ENCODE data around the gene GPC5. TPM values are rescaled to one million over a fixed set of nuclear protein-coding genes. Genes with fewer than 3 reads are reported as not detected.

GPC5 gene
- total and polyA plus RNA-seq, 9 donors: 0.10 to 1.5 (median 0.38) TPM

DNA sequence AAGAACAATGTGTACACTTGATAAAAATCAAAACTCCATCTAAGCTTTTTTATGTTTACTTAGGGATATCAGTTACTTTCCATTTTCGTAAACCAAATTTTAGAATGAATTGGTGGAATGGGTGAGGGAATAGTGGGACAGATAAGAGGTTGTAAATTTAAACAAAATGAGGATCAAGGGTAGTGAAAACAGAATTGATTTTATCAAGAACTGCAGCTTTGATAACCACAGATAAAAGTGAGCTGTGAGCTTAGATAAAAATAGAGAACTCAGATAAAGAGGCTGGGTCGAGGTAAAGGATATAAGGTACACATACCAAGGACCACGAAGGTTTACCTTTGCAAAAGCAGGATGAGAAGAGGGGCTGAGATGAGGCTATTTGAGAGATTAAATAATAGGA is 1015.0 kb downstream of the GPC5 start:
- no peaks in the 10 kb centered on the region for H3K4me1 ChIP-seq (ENCODE audit: insufficient read depth)
- no peaks in the 10 kb centered on the region for H3K9me3 ChIP-seq
- H3K4me3 ChIP-seq: no peak overlapping the region
- H3K36me3 ChIP-seq: no peaks in the 10 kb centered on the region
- no peak overlapping the region for H3K27ac ChIP-seq
- intact Hi-C loops (cut with DNase I): no loop called here
- TF ChIP-seq EP300 (IDR thresholded peaks at IDR 0.05): no peak
- TF ChIP-seq, protein P1, sequence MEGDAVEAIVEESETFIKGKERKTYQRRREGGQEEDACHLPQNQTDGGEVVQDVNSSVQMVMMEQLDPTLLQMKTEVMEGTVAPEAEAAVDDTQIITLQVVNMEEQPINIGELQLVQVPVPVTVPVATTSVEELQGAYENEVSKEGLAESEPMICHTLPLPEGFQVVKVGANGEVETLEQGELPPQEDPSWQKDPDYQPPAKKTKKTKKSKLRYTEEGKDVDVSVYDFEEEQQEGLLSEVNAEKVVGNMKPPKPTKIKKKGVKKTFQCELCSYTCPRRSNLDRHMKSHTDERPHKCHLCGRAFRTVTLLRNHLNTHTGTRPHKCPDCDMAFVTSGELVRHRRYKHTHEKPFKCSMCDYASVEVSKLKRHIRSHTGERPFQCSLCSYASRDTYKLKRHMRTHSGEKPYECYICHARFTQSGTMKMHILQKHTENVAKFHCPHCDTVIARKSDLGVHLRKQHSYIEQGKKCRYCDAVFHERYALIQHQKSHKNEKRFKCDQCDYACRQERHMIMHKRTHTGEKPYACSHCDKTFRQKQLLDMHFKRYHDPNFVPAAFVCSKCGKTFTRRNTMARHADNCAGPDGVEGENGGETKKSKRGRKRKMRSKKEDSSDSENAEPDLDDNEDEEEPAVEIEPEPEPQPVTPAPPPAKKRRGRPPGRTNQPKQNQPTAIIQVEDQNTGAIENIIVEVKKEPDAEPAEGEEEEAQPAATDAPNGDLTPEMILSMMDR (IDR thresholded peaks at IDR 0.05): no peak
- no peak for TF ChIP-seq POLR2A (IDR thresholded peaks at IDR 0.05)
- DNase-seq: no peak
- no peaks in the 10 kb centered on the region for H3K27me3 ChIP-seq
- 81 to 84% (median 82%) methylated on average over 3 of the region's 3 CpGs for WGBS, 3 donors

DNA sequence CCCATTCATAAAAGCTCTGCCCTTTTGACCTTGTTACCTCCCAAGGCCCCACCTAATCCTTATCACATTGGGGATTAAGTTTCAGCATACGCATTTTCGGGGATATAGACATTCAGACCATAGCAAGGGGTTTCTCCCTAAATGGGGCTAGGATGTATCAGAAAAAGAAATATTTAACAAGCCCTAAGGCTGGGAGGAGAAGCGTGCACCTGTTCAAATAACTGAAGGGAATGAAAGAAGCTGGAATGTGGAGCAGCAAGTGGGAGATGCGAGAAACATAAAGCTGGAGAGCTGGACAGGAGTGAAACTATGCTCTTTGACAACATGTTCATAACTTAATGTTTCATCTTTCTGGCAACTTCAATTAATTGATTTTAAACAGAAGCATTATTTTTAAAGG is 1016.4 kb downstream of the GPC5 start:
- TF ChIP-seq, protein P1 (IDR thresholded peaks at IDR 0.05): no peak
- TF ChIP-seq POLR2A (IDR thresholded peaks at IDR 0.05) (no peak), EP300 (IDR thresholded peaks at IDR 0.05) (no peak)
- no peak overlapping the region for H3K27ac ChIP-seq
- H3K4me3 ChIP-seq: no peak overlapping the region
- no peaks in the 10 kb centered on the region for H3K4me1 ChIP-seq (ENCODE audit: insufficient read depth)
- DNase-seq: no peak
- no peaks in the 10 kb centered on the region for H3K9me3 ChIP-seq
- H3K36me3 ChIP-seq: no peaks in the 10 kb centered on the region
- intact Hi-C loops (cut with DNase I): no loop called here
- WGBS, 3 donors: 92 to 96% (median 94%) methylated on average over 4 of the region's 4 CpGs
- no peaks in the 10 kb centered on the region for H3K27me3 ChIP-seq

DNA sequence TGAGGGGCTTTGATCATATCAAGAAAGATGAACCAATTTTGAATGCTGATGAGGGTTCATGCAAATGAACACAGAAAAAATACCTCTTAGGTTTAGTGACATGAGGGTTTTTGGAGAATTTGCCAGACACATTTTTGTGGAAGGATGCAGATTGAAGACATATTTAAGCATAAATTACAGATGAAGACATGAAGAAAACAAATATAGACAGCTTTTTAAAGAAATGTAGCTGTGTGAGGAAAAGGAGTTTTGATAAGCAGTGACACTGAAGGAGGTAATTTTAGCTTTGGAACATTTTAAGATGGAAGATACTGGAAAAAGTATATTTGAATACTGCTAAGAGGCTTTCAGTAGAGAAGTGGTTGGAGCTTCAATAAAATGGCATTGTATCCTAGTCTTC is 1017.4 kb downstream of the GPC5 start:
- no peaks in the 10 kb centered on the region for H3K36me3 ChIP-seq
- H3K4me1 ChIP-seq (ENCODE audit: insufficient read depth): no peaks in the 10 kb centered on the region
- DNase-seq: no peak
- H3K4me3 ChIP-seq: no peak overlapping the region
- H3K27ac ChIP-seq: no peak overlapping the region
- no peaks in the 10 kb centered on the region for H3K27me3 ChIP-seq
- no peaks in the 10 kb centered on the region for H3K9me3 ChIP-seq
- intact Hi-C loops (cut with DNase I): no loop called here
- TF ChIP-seq POLR2A (IDR thresholded peaks at IDR 0.05) (no peak), EP300 (IDR thresholded peaks at IDR 0.05) (no peak)
- TF ChIP-seq, protein P1 (IDR thresholded peaks at IDR 0.05): no peak

DNA sequence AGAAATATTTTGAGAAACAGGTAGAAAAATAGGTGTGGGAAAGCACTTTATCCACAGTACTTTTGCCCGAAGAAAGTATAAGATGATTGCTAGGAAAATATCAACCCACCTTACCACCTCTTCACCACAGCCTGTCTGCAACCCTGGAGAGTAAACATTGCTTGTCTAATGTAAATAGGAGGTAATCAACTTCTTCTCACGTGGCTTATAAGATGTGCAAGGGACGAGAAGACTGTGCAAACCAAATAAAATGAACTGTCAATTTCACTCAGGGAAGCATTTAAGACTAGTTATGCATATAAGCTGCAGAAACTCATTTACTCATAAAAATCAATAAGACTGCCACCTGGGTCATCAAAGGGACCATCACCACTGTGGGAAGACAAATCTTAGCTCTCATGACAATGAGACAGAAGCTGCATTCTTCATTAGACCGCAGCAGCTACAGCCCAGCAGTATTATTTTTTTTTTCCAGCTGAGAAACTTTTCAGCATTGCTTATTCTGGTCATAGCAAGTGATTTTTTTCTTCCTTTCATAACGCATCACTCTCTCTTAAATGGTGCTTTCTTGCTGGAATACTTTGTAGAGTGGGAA is 1020.5 kb downstream of the GPC5 start:
- Histone ChIP-seq H3K27me3 (no peaks in the 10 kb centered on the region), H3K4me3 (no peak overlapping the region), H3K27ac (no peak overlapping the region), H3K9me3 (no peaks in the 10 kb centered on the region), H3K36me3 (no peaks in the 10 kb centered on the region), H3K4me1 (ENCODE audit: insufficient read depth) (no peaks in the 10 kb centered on the region)
- intact Hi-C loops (cut with DNase I): no loop called here
- 57 to 63% (median 61%) methylated on average over 5 of the region's 5 CpGs for WGBS, 3 donors
- TF ChIP-seq POLR2A (IDR thresholded peaks at IDR 0.05) (no peak), EP300 (IDR thresholded peaks at IDR 0.05) (no peak)
- TF ChIP-seq, protein P1 (IDR thresholded peaks at IDR 0.05): no peak
- DNase-seq: no peak

Data from ovary (tissue), 9 donors.